ENCODE measurements around the gene VDAC1. TPM values are rescaled to one million over a fixed set of nuclear protein-coding genes. Genes with fewer than 3 reads are reported as not detected.
A peak's percentile ranks its signal among the peaks of the same experiment; 100 is the strongest.

Gene VDAC1
- total RNA-seq, 1 experiment from 2014 or later: 395 TPM

- Histone ChIP-seq H3K36me3 (ENCODE audit: control insufficient read depth, insufficient read depth, low read length) (no peaks in the 10 kb centered on the region), H3K27ac (ENCODE audit: low read length) (peak overlapping the region; percentile 64), H3K4me3 (ENCODE audit: low read depth in 2 of 2, low read length in 2 of 2) (no peak overlapping the region), H3K27me3 (ENCODE audit: control insufficient read depth, insufficient read depth, low read length) (no peaks in the 10 kb centered on the region), H3K4me1 (ENCODE audit: control insufficient read depth, insufficient read depth, low read length) (peaks cover 19% of the 10 kb centered on the region), H3K9me3 (ENCODE audit: control insufficient read depth, insufficient read depth, low read depth, low read length) (no peaks in the 10 kb centered on the region)
- DNase-seq (ENCODE audit: low read depth, low spot score) (no peak), ATAC-seq (peak; percentile 55)
- CTCF ChIA-PET: interaction anchor here (1.0 kb wide), 1 partner anchor 14 kb away, joined by 6 read pairs; no protein-coding TSS in a partner anchor
- POLR2A ChIA-PET: interaction anchor here (0.7 kb wide), 1 partner anchor 9 kb away, joined by 3 read pairs; no protein-coding TSS in a partner anchor
- in situ Hi-C loops (cut with HindIII; ENCODE audit: low pct_unique_long_range_greater_than_20kb, low sequenced_read_pairs) (no loop called here), intact Hi-C loops (cut with micrococcal nuclease; ENCODE audit: unreplicated experiment) (no loop called here)
- TF ChIP-seq REST (IDR thresholded peaks at IDR 0.05; ENCODE audit: insufficient read depth in 1 of 2, low read depth in 2 of 2, low read length in 1 of 2) (no peak), CTCF (IDR thresholded peaks at IDR 0.05) (no peak), POLR2AphosphoS5 (IDR thresholded peaks at IDR 0.05; ENCODE audit: low read depth, low read length) (no peak), TCF7L2 (IDR thresholded peaks at IDR 0.05; ENCODE audit: low read depth, low read length) (no peak), SIN3A (IDR thresholded peaks at IDR 0.05; ENCODE audit: borderline replicate concordance, insufficient read depth, low read depth, low read length) (no peak)
- no TSS peak for BruUV-seq (replicated peaks)
These were observed 48.6 kb upstream of the VDAC1 start for GRCh38 chr5:134053314-134053839.

GRCh38 chr5:134051305-134051704 is 46.5 kb upstream of the VDAC1 start:
- Histone ChIP-seq H3K27ac (ENCODE audit: low read length) (0 out of 2 replicates have a peak overlapping the region, but pooled peaks have one; percentile 9), H3K4me1 (ENCODE audit: control insufficient read depth, insufficient read depth, low read length) (peaks cover 19% of the 10 kb centered on the region), H3K36me3 (ENCODE audit: control insufficient read depth, insufficient read depth, low read length) (no peaks in the 10 kb centered on the region), H3K9me3 (ENCODE audit: control insufficient read depth, insufficient read depth, low read depth, low read length) (no peaks in the 10 kb centered on the region), H3K27me3 (ENCODE audit: control insufficient read depth, insufficient read depth, low read length) (no peaks in the 10 kb centered on the region), H3K4me3 (ENCODE audit: low read depth in 2 of 2, low read length in 2 of 2) (no peak overlapping the region)
- BruUV-seq (replicated peaks): no TSS peak
- CTCF ChIA-PET: interaction anchor here (1.6 kb wide), 1 partner anchor 12 kb away, joined by 6 read pairs; no protein-coding TSS in a partner anchor
- DNase-seq (ENCODE audit: low read depth, low spot score): no peak
- TF ChIP-seq REST (IDR thresholded peaks at IDR 0.05; ENCODE audit: insufficient read depth in 1 of 2, low read depth in 2 of 2, low read length in 1 of 2) (no peak), TCF7L2 (IDR thresholded peaks at IDR 0.05; ENCODE audit: low read depth, low read length) (no peak), SIN3A (IDR thresholded peaks at IDR 0.05; ENCODE audit: borderline replicate concordance, insufficient read depth, low read depth, low read length) (no peak), CTCF (IDR thresholded peaks at IDR 0.05) (no peak)
- no peak for ATAC-seq
- intact Hi-C loops (cut with micrococcal nuclease; ENCODE audit: unreplicated experiment) (no loop called here), in situ Hi-C loops (cut with HindIII; ENCODE audit: low pct_unique_long_range_greater_than_20kb, low sequenced_read_pairs) (no loop called here)
- POLR2A ChIA-PET: no interaction called here
